Left renal pelvis (tissue), 4 donors: Measurements from ENCODE around the gene AQP12B. TPM values are rescaled to one million over a fixed set of nuclear protein-coding genes. Genes with fewer than 3 reads are reported as not detected.

Experiments
- DNase-seq, 4 donors: peaks; one replicate each; pipeline ENCODE4 v3.0.0-alpha.2; 2013; ENCODE audit warnings: low read depth in 4 of 4, low spot score in 3 of 4
- polyA plus RNA-seq, 4 donors: library from polyadenylated mRNA; unstranded; fragments of 120-200 nt; gene quantifications; one replicate each; pipeline ENCODE4 v1.2.1, GENCODE V29; 2013; ENCODE audit not compliant: insufficient read length in 4 of 4

Gene AQP12B
- polyA plus RNA-seq, 4 donors: 0.17 to 2.5 (median 0.26) TPM

GRCh38 chr2:240650254-240650965 lies 32.3 kb downstream of the AQP12B start:
- no peak for DNase-seq

GRCh38 chr2:240649331-240649730 lies 33.4 kb downstream of the AQP12B start:
- DNase-seq: no peak

GRCh38 chr2:240648650-240649275 lies 33.9 kb downstream of the AQP12B start:
- DNase-seq: no peak

- no peak for DNase-seq
Measured at GRCh38 chr2:240648155-240648649, 34.5 kb downstream of the AQP12B start.

GRCh38 chr2:240647503-240648154 lies 35.1 kb downstream of the AQP12B start:
- no peak for DNase-seq

- no peak for DNase-seq
Measured at GRCh38 chr2:240646900-240647502, 35.7 kb downstream of the AQP12B start.

- DNase-seq: no peak
Measured at GRCh38 chr2:240646176-240646899, 36.3 kb downstream of the AQP12B start.

- no peak for DNase-seq
Measured at GRCh38 chr2:240645801-240646175, 36.9 kb downstream of the AQP12B start.

- no peak for DNase-seq
Measured at GRCh38 chr2:240645346-240645745, 37.3 kb downstream of the AQP12B start.

GRCh38 chr2:240644859-240645301 lies 37.8 kb downstream of the AQP12B start:
- no peak for DNase-seq

GRCh38 chr2:240644171-240644651 lies 38.5 kb downstream of the AQP12B start:
- DNase-seq: no peak

GRCh38 chr2:240643811-240644150 lies 38.9 kb downstream of the AQP12B start:
- no peak for DNase-seq

- no peak for DNase-seq
Measured at GRCh38 chr2:240643093-240643810, 39.4 kb downstream of the AQP12B start.

GRCh38 chr2:240642806-240643092 lies 39.9 kb downstream of the AQP12B start:
- DNase-seq: no peak

GRCh38 chr2:240642061-240642805 lies 40.5 kb downstream of the AQP12B start:
- no peak for DNase-seq

- DNase-seq: no peak
Measured at GRCh38 chr2:240640939-240641338, 41.7 kb downstream of the AQP12B start.

- no peak for DNase-seq
Measured at GRCh38 chr2:240639566-240639965, 43.1 kb downstream of the AQP12B start.

- no peak for DNase-seq
Measured at GRCh38 chr2:240638512-240639160, 44.0 kb downstream of the AQP12B start.

- DNase-seq: no peak
Measured at GRCh38 chr2:240637901-240638345, 44.8 kb downstream of the AQP12B start.
